ENCODE data around the gene ILDR2. TPM values are rescaled to one million over a fixed set of nuclear protein-coding genes. Genes with fewer than 3 reads are reported as not detected.
"Not testable (repeated sequence)": the region's sequence is repeated elsewhere in the genome, so short reads cannot be mapped to it uniquely, and the experiment has no call there.

The ILDR2 gene
- total RNA-seq, 2 donors from 2014 or later: 2.1 to 3.5 TPM

- not testable (repeated sequence) for H3K4me3 Mint-ChIP-seq; ATAC-seq; H3K27me3 Mint-ChIP-seq; H3K27ac Mint-ChIP-seq; DNase-seq (ENCODE audit: low spot score); H3K9me3 Mint-ChIP-seq; H3K36me3 Mint-ChIP-seq
- peaks cover 20 to 27% of the 10 kb centered on the region in 2 donors for H3K4me1 Mint-ChIP-seq (ENCODE audit: low read depth in 2 of 2)
Observed at GRCh38 chr1:166878173-166878917, 97.0 kb downstream of the ILDR2 start.

- Mint-ChIP-seq H3K27me3 (no peaks in the 10 kb centered on the region), H3K4me3 (peak overlapping the region; percentile 88), H3K4me1 (ENCODE audit: low read depth in 2 of 2) (peaks cover 27 to 31% of the 10 kb centered on the region in 2 donors), H3K36me3 (no peaks in the 10 kb centered on the region), H3K27ac (peak overlapping the region; percentile 85 to 87), H3K9me3 (no peaks in the 10 kb centered on the region)
- no peak for ATAC-seq
- DNase-seq (ENCODE audit: low spot score): no peak
Observed at GRCh38 chr1:166876540-166876838, 98.9 kb downstream of the ILDR2 start.

- Mint-ChIP-seq H3K9me3 (no peaks in the 10 kb centered on the region), H3K4me1 (ENCODE audit: low read depth in 2 of 2) (peaks cover 27 to 36% of the 10 kb centered on the region in 2 donors), H3K27me3 (no peaks in the 10 kb centered on the region), H3K36me3 (no peaks in the 10 kb centered on the region), H3K4me3 (peak within 1 kb of the TSS; percentile 88), H3K27ac (peak within 1 kb of the TSS; percentile 85 to 87)
- ATAC-seq: peak; percentile 96 to 97
- peak; percentile 99 for DNase-seq (ENCODE audit: low spot score)
Observed at GRCh38 chr1:166875734-166876539, 99.4 kb downstream of the ILDR2 start, which contains the start of gene TADA1. TADA1 (minus strand) TSS chr1:166876264; CDS start chr1:166876233, 31 bp downstream.

GRCh38 chr1:166875302-166875733, 100.0 kb downstream of the ILDR2 start:
- ATAC-seq (no peak), DNase-seq (ENCODE audit: low spot score) (no peak)
- Mint-ChIP-seq H3K36me3 (no peaks in the 10 kb centered on the region), H3K4me1 (ENCODE audit: low read depth in 2 of 2) (peaks cover 29 to 36% of the 10 kb centered on the region in 2 donors), H3K27me3 (no peaks in the 10 kb centered on the region), H3K9me3 (no peaks in the 10 kb centered on the region), H3K27ac (peak overlapping the region; percentile 85 to 87), H3K4me3 (peak overlapping the region; percentile 87)

GRCh38 chr1:166874464-166874863, 100.9 kb downstream of the ILDR2 start:
- DNase-seq (ENCODE audit: low spot score) (no peak), ATAC-seq (no peak)
- H3K27me3 Mint-ChIP-seq: no peaks in the 10 kb centered on the region
- no peaks in the 10 kb centered on the region for H3K36me3 Mint-ChIP-seq
- peak overlapping the region; percentile 87 for H3K4me3 Mint-ChIP-seq
- H3K9me3 Mint-ChIP-seq: no peaks in the 10 kb centered on the region
- peaks cover 32 to 37% of the 10 kb centered on the region in 2 donors for H3K4me1 Mint-ChIP-seq (ENCODE audit: low read depth in 2 of 2)
- H3K27ac Mint-ChIP-seq: no peak overlapping the region

GRCh38 chr1:166870584-166870983, 104.8 kb downstream of the ILDR2 start:
- Mint-ChIP-seq H3K4me3 (no peak overlapping the region), H3K36me3 (no peaks in the 10 kb centered on the region), H3K4me1 (ENCODE audit: low read depth in 2 of 2) (peaks cover 27 to 31% of the 10 kb centered on the region in 2 donors), H3K27me3 (no peaks in the 10 kb centered on the region), H3K27ac (peak overlapping the region in 1 of 2 donors; percentile 38), H3K9me3 (no peaks in the 10 kb centered on the region)
- DNase-seq (ENCODE audit: low spot score) (no peak), ATAC-seq (no peak)

GRCh38 chr1:166869318-166870099, 105.8 kb downstream of the ILDR2 start:
- peak overlapping the region in 1 of 2 donors; percentile 8 for H3K27ac Mint-ChIP-seq
- no peaks in the 10 kb centered on the region for H3K9me3 Mint-ChIP-seq
- peaks cover 21 to 23% of the 10 kb centered on the region in 2 donors for H3K4me1 Mint-ChIP-seq (ENCODE audit: low read depth in 2 of 2)
- no peak overlapping the region for H3K4me3 Mint-ChIP-seq
- DNase-seq (ENCODE audit: low spot score) (no peak), ATAC-seq (no peak)
- no peaks in the 10 kb centered on the region for H3K27me3 Mint-ChIP-seq
- no peaks in the 10 kb centered on the region for H3K36me3 Mint-ChIP-seq

- Mint-ChIP-seq H3K36me3 (peaks cover 4% of the 10 kb centered on the region), H3K27ac (peak overlapping the region in 1 of 2 donors; percentile 36), H3K4me3 (no peak overlapping the region), H3K27me3 (no peaks in the 10 kb centered on the region), H3K4me1 (ENCODE audit: low read depth in 2 of 2) (peaks cover 21 to 23% of the 10 kb centered on the region in 2 donors), H3K9me3 (no peaks in the 10 kb centered on the region)
- ATAC-seq (no peak), DNase-seq (ENCODE audit: low spot score) (no peak)
Observed at GRCh38 chr1:166868639-166869038, 106.7 kb downstream of the ILDR2 start.

GRCh38 chr1:166865926-166866325, 109.4 kb downstream of the ILDR2 start:
- Mint-ChIP-seq H3K27ac (no peak overlapping the region), H3K27me3 (no peaks in the 10 kb centered on the region), H3K4me3 (no peak overlapping the region), H3K36me3 (peaks cover 4% of the 10 kb centered on the region), H3K9me3 (no peaks in the 10 kb centered on the region), H3K4me1 (ENCODE audit: low read depth in 2 of 2) (peaks cover 12 to 13% of the 10 kb centered on the region in 2 donors)
- DNase-seq (ENCODE audit: low spot score) (no peak), ATAC-seq (no peak)

GRCh38 chr1:166859597-166859996, 115.7 kb downstream of the ILDR2 start:
- peaks cover 23% of the 10 kb centered on the region for H3K36me3 Mint-ChIP-seq
- no peak overlapping the region for H3K4me3 Mint-ChIP-seq
- no peaks in the 10 kb centered on the region for H3K9me3 Mint-ChIP-seq
- no peak overlapping the region for H3K27ac Mint-ChIP-seq
- DNase-seq (ENCODE audit: low spot score) (no peak), ATAC-seq (no peak)
- H3K27me3 Mint-ChIP-seq: no peaks in the 10 kb centered on the region
- H3K4me1 Mint-ChIP-seq (ENCODE audit: low read depth in 2 of 2): peaks cover 0 to 4% of the 10 kb centered on the region in 2 donors

- H3K27me3 Mint-ChIP-seq: no peaks in the 10 kb centered on the region
- H3K4me1 Mint-ChIP-seq (ENCODE audit: low read depth in 2 of 2): peaks cover 6 to 9% of the 10 kb centered on the region in 2 donors
- peaks cover 26% of the 10 kb centered on the region for H3K36me3 Mint-ChIP-seq
- DNase-seq (ENCODE audit: low spot score) (no peak), ATAC-seq (no peak)
- no peak overlapping the region for H3K27ac Mint-ChIP-seq
- H3K4me3 Mint-ChIP-seq: no peak overlapping the region
- H3K9me3 Mint-ChIP-seq: no peaks in the 10 kb centered on the region
Observed at GRCh38 chr1:166858726-166859419, 116.5 kb downstream of the ILDR2 start.

All from natural killer cell treated with Interleukin-12 subunit alpha and Interleukin-12 subunit beta and Interleukin-15 and Interleukin-18, amount 100 ng/mL, for 72 hours (primary cell).